Liver (tissue), 9 donors: ENCODE measurements around the gene STAT5A. TPM values are rescaled to one million over a fixed set of nuclear protein-coding genes. Genes with fewer than 3 reads are reported as not detected.

Source experiments
- DNase-seq: peaks from one replicate; pipeline ENCODE4 v3.0.0-alpha.2; 2017; ENCODE audit warnings: low spot score
- H3K27ac ChIP-seq, 2 donors: one replicate each; pipeline ENCODE4 v1.7.0; 2013; ENCODE audit warnings: inconsistent platforms in 2 of 2, low read length in 2 of 2, control low read depth in 1 of 2, low read depth in 1 of 2, mild to moderate bottlenecking in 1 of 2
- H3K27me3 ChIP-seq, 4 donors: one replicate each; pipeline versions ENCODE4 v1.6.1 to v1.7.0; 2013; ENCODE audit warnings: low read length in 3 of 4, inconsistent platforms in 1 of 4, mild to moderate bottlenecking in 1 of 4, moderate library complexity in 1 of 4; ENCODE audit not compliant: control insufficient read depth in 4 of 4, insufficient read depth in 4 of 4
- H3K36me3 ChIP-seq, 4 donors: one replicate each; pipeline versions ENCODE4 v1.6.1 to v1.7.0; 2013; ENCODE audit warnings: low read length in 3 of 4, mild to moderate bottlenecking in 3 of 4, low read depth in 1 of 4, moderate library complexity in 1 of 4; ENCODE audit not compliant: control insufficient read depth in 4 of 4, insufficient read depth in 3 of 4
- H3K4me1 ChIP-seq, 4 donors: one replicate each; pipeline versions ENCODE4 v1.6.1 to v1.7.0; 2013; ENCODE audit warnings: low read length in 3 of 4, mild to moderate bottlenecking in 3 of 4, moderate library complexity in 1 of 4; ENCODE audit not compliant: control insufficient read depth in 4 of 4, insufficient read depth in 4 of 4
- H3K4me3 ChIP-seq, 3 donors: one replicate each; pipeline versions ENCODE4 v1.6.1 to v1.7.0; 2013; ENCODE audit warnings: low read length in 3 of 3, control low read depth in 1 of 3, low read depth in 1 of 3, mild to moderate bottlenecking in 1 of 3
- H3K9ac ChIP-seq, 2 donors: one replicate each; pipeline ENCODE4 v1.7.0; 2013; ENCODE audit warnings: low read length in 2 of 2, mild to moderate bottlenecking in 2 of 2, moderate library complexity in 2 of 2, control low read depth in 1 of 2, low read depth in 1 of 2
- H3K9me3 ChIP-seq, 4 donors: one replicate each; pipeline versions ENCODE4 v1.6.1 to v1.7.0; 2013; ENCODE audit warnings: low read length in 3 of 4; ENCODE audit not compliant: control insufficient read depth in 4 of 4
- EGR1 ChIP-seq, 2 donors: IDR thresholded peaks; 2 replicates each; pipeline ENCODE4 v1.6.1; 2016 to 2018; ENCODE audit warnings: antibody characterized with exemption in 2 of 2, low read depth in 2 of 2
- FOXA1 ChIP-seq: IDR thresholded peaks from 2 replicates; pipeline ENCODE4 v1.6.1; 2016; ENCODE audit warnings: antibody characterized with exemption
- FOXA2 ChIP-seq: IDR thresholded peaks from 2 replicates; pipeline ENCODE4 v1.6.1; 2016; ENCODE audit warnings: antibody characterized with exemption
- GABPA ChIP-seq, 2 donors: IDR thresholded peaks in 1 of 2; conservative IDR thresholded peaks in 1 of 2; 2 replicates each; pipeline ENCODE4 v1.6.1; 2016; ENCODE audit warnings: antibody characterized with exemption in 2 of 2, mild to moderate bottlenecking in 1 of 2, moderate library complexity in 1 of 2
- HNF4A ChIP-seq, 2 donors: conservative IDR thresholded peaks; 2 replicates each; pipeline ENCODE4 v1.6.1; 2016; ENCODE audit warnings: antibody characterized with exemption in 2 of 2, mild to moderate bottlenecking in 2 of 2
- HNF4G ChIP-seq: IDR thresholded peaks from 2 replicates; pipeline ENCODE4 v1.6.1; 2016; ENCODE audit warnings: antibody characterized with exemption
- JUND ChIP-seq, 2 donors: IDR thresholded peaks; 2 replicates each; pipeline ENCODE4 v1.6.1; 2016; ENCODE audit warnings: antibody characterized with exemption in 2 of 2
- NR2F2 ChIP-seq: IDR thresholded peaks from 2 replicates; pipeline ENCODE4 v1.6.1; 2016; ENCODE audit warnings: antibody characterized with exemption
- RAD21 ChIP-seq, 2 donors: IDR thresholded peaks; 2 replicates each; pipeline ENCODE4 v1.6.1; 2016; ENCODE audit warnings: antibody characterized with exemption in 2 of 2, mild to moderate bottlenecking in 2 of 2
- REST ChIP-seq: IDR thresholded peaks from 2 replicates; pipeline ENCODE4 v1.6.1; 2016; ENCODE audit warnings: antibody characterized with exemption, mild to moderate bottlenecking
- RXRA ChIP-seq, 2 donors: IDR thresholded peaks; 2 replicates each; pipeline ENCODE4 v1.6.1; 2017 to 2018; ENCODE audit warnings: antibody characterized with exemption in 2 of 2, mild to moderate bottlenecking in 1 of 2
- SP1 ChIP-seq: IDR thresholded peaks from 2 replicates; pipeline ENCODE4 v1.6.1; 2018; ENCODE audit warnings: antibody characterized with exemption, mild to moderate bottlenecking
- TAF1 ChIP-seq: conservative IDR thresholded peaks from 2 replicates; pipeline ENCODE4 v1.6.1; 2016; ENCODE audit warnings: antibody characterized with exemption, mild to moderate bottlenecking
- YY1 ChIP-seq: IDR thresholded peaks from 2 replicates; pipeline ENCODE4 v1.6.1; 2016; ENCODE audit warnings: antibody characterized with exemption, mild to moderate bottlenecking
- WGBS: extraction: QIAGEN DNeasy Blood & Tissue Kit; methylation state at CpG from one replicate; pipeline ENCODE4 v1.1.7; 2013; 5-methylcytosine and 5-hydroxymethylcytosine counted together
- polyA plus RNA-seq, 2 donors: library from polyadenylated mRNA; stranded (reverse) in 1 of 2; unstranded in 1 of 2; fragments of 200-250 nt in 1 of 2; fragments of >200 nt in 1 of 2; fragmentation: Nextera tagmentation in 1 of 2; extraction: Ambion mirVana in 1 of 2; gene quantifications; one replicate each; pipeline versions ENCODE4 v1.2.1 to v1.2.3, GENCODE V29; 2013 to 2015
- total RNA-seq, 2 donors: library from RNA; depleted of rRNA; stranded (reverse); fragments of >200 nt; gene quantifications; one replicate each; pipeline ENCODE4 v1.2.3, GENCODE V29; 2014
- TF ChIP-seq, protein P1 (sequence below): IDR thresholded peaks from 2 replicates; pipeline ENCODE4 v1.6.1; 2016; ENCODE audit warnings: antibody characterized with exemption
- TF ChIP-seq, protein P2 (sequence below): IDR thresholded peaks from 2 replicates; pipeline ENCODE4 v1.6.1; 2016; ENCODE audit warnings: antibody characterized with exemption
- TF ChIP-seq, protein P3 (sequence below): fragments of 150-350 bp; IDR thresholded peaks from 2 replicates; pipeline ENCODE4 v1.5.1; 2017; ENCODE audit warnings: improper control_type of control experiment, low read depth, low read length; ENCODE audit not compliant: missing input control
- donor health status: healthy.
- donor health status: healthy.
- donor health status: healthy.
- donor health status: healthy.
- donor health status: healthy.

The STAT5A gene
- total and polyA plus RNA-seq, 4 donors, result 1.7 to 37.7 (median 8.9) TPM

DNA sequence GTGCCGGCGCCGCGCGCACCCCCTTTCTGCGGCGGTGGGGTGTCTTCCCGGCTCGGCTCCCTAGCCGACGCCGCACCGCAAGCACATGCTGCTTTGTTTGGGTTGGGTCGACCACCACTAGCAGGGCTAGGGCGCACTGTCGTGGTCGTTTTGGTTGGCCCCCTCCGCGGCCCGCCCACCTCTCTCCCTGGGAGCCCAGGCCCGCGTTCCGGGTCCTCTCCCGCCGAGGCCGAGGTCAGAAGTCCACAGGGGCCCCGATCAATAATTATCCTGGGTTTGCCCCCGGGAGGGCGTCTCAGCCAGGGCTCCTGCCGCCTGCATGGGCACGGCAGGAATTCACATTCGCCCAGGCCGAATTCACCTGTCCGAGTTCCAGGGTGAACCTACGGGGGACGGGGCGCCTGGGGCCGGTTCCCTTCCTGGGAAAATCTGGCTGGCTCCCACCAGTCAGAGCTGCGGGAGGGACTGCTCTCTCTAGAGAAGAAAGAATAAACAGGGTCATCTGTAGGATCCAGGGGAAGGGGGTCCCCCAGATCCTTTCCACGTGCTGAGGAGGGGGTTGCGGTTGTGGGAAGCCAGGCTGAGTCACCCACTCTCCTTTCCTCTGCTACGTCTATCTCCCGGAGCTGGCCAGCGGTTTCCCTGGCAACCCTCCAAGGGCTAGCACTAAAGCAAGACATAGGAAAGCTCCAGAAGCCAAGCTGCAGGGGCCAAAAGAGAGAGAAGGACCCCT, 11.5 kb upstream of the STAT5A start:
- H3K4me3 ChIP-seq, result peak overlapping the region; percentile 66 to 98 (median 67)
- no peaks in the 10 kb centered on the region for H3K27me3 ChIP-seq
- DNase-seq, result peak; percentile 69
- TF ChIP-seq NR2F2 (no peak), HNF4G (peak; percentile 42), RXRA (IDR thresholded peaks at IDR 0.05) (peak; percentile 16 to 75), JUND (IDR thresholded peaks at IDR 0.05) (peak in 1 of 2 donors; percentile 50), REST (peak; percentile 24), FOXA1 (no peak), HNF4A (conservative IDR thresholded peaks at IDR 0.05) (peak; percentile 66 to 88), FOXA2 (no peak), TAF1 (peak; percentile 23), SP1 (peak; percentile 60)
- TF ChIP-seq, protein P1, sequence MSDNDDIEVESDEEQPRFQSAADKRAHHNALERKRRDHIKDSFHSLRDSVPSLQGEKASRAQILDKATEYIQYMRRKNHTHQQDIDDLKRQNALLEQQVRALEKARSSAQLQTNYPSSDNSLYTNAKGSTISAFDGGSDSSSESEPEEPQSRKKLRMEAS, result no peak
- H3K4me1 ChIP-seq, result peaks cover 3 to 29% (median 16%) of the 10 kb centered on the region in 4 donors
- peak overlapping the region; percentile 36 to 91 for H3K9ac ChIP-seq
- H3K36me3 ChIP-seq, result no peaks in the 10 kb centered on the region
- peak overlapping the region; percentile 98 to 99 for H3K27ac ChIP-seq
- 1% methylated on average over 44 of the region's 44 CpGs for WGBS
- H3K9me3 ChIP-seq, result no peaks in the 10 kb centered on the region

GRCh38 chr17:42277342-42277712, 11.0 kb upstream of the STAT5A start:
- H3K9me3 ChIP-seq, result no peaks in the 10 kb centered on the region
- H3K36me3 ChIP-seq, result no peaks in the 10 kb centered on the region
- peak overlapping the region; percentile 98 to 99 for H3K27ac ChIP-seq
- no peak overlapping the region for H3K9ac ChIP-seq
- peaks cover 3 to 29% (median 16%) of the 10 kb centered on the region in 4 donors for H3K4me1 ChIP-seq
- TF ChIP-seq, protein P1, result no peak
- TF ChIP-seq EGR1 (IDR thresholded peaks at IDR 0.05; ENCODE audit: low read depth in 2 of 2), result no peak
- no peak for DNase-seq
- WGBS, result 44% methylated on average over 6 of the region's 6 CpGs
- no peaks in the 10 kb centered on the region for H3K27me3 ChIP-seq
- no peak overlapping the region for H3K4me3 ChIP-seq

- Histone ChIP-seq H3K36me3 (no peaks in the 10 kb centered on the region), H3K9me3 (no peaks in the 10 kb centered on the region), H3K27ac (no peak overlapping the region), H3K9ac (no peak overlapping the region), H3K4me1 (peaks cover 1 to 11% (median 6%) of the 10 kb centered on the region in 4 donors), H3K27me3 (no peaks in the 10 kb centered on the region), H3K4me3 (no peak overlapping the region)
- no peak for DNase-seq
- WGBS, result 92% methylated on average over 4 of the region's 4 CpGs
- no peak for TF ChIP-seq NR2F2
- no peak for TF ChIP-seq GABPA (IDR thresholded peaks at IDR 0.05 in 1 of 2, conservative IDR thresholded peaks at IDR 0.05 in 1 of 2)
- TF ChIP-seq FOXA2, result no peak
- TF ChIP-seq, protein P2, sequence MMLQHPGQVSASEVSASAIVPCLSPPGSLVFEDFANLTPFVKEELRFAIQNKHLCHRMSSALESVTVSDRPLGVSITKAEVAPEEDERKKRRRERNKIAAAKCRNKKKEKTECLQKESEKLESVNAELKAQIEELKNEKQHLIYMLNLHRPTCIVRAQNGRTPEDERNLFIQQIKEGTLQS, result no peak
- no peak for TF ChIP-seq JUND (IDR thresholded peaks at IDR 0.05)
- no peak for TF ChIP-seq SP1
- TF ChIP-seq FOXA1, result no peak
- no peak for TF ChIP-seq YY1
- no peak for TF ChIP-seq RAD21 (IDR thresholded peaks at IDR 0.05)
- TF ChIP-seq, protein P1, result no peak
- no peak for TF ChIP-seq HNF4G
- TF ChIP-seq, protein P3, sequence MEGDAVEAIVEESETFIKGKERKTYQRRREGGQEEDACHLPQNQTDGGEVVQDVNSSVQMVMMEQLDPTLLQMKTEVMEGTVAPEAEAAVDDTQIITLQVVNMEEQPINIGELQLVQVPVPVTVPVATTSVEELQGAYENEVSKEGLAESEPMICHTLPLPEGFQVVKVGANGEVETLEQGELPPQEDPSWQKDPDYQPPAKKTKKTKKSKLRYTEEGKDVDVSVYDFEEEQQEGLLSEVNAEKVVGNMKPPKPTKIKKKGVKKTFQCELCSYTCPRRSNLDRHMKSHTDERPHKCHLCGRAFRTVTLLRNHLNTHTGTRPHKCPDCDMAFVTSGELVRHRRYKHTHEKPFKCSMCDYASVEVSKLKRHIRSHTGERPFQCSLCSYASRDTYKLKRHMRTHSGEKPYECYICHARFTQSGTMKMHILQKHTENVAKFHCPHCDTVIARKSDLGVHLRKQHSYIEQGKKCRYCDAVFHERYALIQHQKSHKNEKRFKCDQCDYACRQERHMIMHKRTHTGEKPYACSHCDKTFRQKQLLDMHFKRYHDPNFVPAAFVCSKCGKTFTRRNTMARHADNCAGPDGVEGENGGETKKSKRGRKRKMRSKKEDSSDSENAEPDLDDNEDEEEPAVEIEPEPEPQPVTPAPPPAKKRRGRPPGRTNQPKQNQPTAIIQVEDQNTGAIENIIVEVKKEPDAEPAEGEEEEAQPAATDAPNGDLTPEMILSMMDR, result no peak
- no peak for TF ChIP-seq TAF1
- TF ChIP-seq EGR1 (IDR thresholded peaks at IDR 0.05; ENCODE audit: low read depth in 2 of 2), result no peak
- TF ChIP-seq RXRA (IDR thresholded peaks at IDR 0.05), result no peak
Measured at GRCh38 chr17:42279776-42280630, 8.3 kb upstream of the STAT5A start.
